GM13976 (cell line): ENCODE results near the gene TINAGL1.
"Not testable (repeated sequence)": the region's sequence is repeated elsewhere in the genome, so short reads cannot be mapped to it uniquely, and the experiment has no call there.

Experiments
- DNase-seq: peaks from one replicate; pipeline ENCODE4 v3.0.0; 2012; ENCODE audit warnings: low spot score
- CTCF ChIP-seq: IDR thresholded peaks from 2 replicates; pipeline ENCODE4 v1.5.1; 2012; ENCODE audit warnings: borderline replicate concordance, mild to moderate bottlenecking; ENCODE audit not compliant: insufficient read depth; ENCODE audit errors: extremely low read depth, missing control alignments, control extremely low read depth
- in situ Hi-C: fragments of 300-500 bp; cut with MboI; formaldehyde crosslinking; loops from one replicate; pipeline ENCODE4 v1.12.0; 2022; ENCODE audit warnings: low sequenced_read_pairs, mixed read lengths, inconsistent platforms; ENCODE audit not compliant: unreplicated experiment

TINAGL1 gene

DNA sequence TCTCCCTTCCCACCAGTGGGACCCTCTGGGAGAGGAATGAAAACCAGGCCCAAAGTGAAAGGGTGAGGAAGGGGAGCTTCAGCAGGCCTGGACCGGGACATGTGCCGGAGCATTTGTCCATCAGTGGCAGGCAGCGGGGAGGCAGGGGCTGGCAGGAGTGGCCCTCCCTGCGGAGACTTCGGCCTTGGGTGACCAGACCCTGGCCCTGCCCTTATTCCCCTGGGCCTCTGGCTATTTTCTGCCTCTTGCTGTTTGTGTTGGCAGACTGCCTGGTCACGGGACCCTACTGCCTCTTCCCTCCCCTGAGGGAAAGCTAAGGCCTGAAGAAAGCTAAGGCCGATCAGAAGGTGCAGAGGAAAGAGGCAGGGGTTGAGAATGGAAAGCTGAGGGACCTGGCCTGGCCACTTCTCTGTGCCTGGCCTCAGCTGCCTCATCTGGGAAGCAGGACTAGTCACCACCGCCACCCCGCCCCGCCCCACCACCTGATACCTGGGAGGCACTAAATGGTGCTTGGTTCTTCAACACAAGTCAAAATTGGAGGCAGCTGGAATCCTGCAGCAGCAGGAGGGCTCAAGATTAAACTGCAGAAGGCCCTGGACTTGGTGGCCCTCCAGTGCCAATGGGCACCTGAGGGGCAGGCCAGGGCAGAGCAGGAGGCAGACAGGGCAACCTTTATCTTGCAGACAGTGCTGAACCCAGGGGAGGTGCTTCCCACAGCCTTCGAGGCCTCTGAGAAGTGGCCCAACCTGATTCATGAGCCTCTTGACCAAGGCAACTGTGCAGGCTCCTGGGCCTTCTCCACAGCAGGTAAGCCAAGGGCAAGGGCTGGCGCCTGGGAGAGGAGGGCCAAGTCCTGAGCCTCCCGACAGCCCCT, 7.9 kb downstream of the TINAGL1 start:
- no peak for DNase-seq
- in situ Hi-C loops: no loop called here
- no peak for TF ChIP-seq CTCF

DNA sequence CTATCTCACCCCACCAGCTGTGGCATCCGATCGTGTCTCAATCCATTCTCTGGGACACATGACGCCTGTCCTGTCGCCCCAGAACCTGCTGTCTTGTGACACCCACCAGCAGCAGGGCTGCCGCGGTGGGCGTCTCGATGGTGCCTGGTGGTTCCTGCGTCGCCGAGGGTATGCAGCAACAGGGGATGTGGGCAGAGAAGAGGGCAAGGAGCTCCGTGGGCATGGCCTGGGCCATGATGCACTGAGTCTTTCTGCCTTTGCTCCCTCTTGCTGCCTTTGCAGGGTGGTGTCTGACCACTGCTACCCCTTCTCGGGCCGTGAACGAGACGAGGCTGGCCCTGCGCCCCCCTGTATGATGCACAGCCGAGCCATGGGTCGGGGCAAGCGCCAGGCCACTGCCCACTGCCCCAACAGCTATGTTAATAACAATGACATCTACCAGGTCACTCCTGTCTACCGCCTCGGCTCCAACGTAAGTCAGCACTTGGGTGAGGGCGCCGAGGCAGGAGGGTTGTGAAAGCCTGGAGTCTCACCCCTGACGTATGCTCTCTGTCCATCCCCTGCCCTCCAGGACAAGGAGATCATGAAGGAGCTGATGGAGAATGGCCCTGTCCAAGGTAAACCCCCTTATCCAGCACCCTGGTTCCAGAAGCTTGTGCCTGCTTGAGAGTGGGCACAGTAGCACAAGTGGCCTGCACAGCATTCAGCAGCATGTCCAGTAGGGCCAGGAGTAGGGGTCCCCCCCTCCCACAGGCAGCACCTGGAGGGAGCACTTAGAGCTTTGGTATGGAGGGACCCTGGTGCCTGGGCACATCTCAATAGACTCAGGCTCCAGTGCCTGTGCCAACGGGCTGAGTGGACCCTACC, 8.8 kb downstream of the TINAGL1 start:
- DNase-seq: no peak
- TF ChIP-seq CTCF: no peak
- in situ Hi-C loops: no loop called here

- in situ Hi-C loops: no loop called here
- DNase-seq: no peak
- no peak for TF ChIP-seq CTCF
These were observed 9.5 kb downstream of the TINAGL1 start for GRCh38 chr1:31585736-31586365.

- in situ Hi-C loops: no loop called here
- DNase-seq: no peak
- no peak for TF ChIP-seq CTCF
These were observed 10.3 kb downstream of the TINAGL1 start for GRCh38 chr1:31586376-31587327.

DNA sequence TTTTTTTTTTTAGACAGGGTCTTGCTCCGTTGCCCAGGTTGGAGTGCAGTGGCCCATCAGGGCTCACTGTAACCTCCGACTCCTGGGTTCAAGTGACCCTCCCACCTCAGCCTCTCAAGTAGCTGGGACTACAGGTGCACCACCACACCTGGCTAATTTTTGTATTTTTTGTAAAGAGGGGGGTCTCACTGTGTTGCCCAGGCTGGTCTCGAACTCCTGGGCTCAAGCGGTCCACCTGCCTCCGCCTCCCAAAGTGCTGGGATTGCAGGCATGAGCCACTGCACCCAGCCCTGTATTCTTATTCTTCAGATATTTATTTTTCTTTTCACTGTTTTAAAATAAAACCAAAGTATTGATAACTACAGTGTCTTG, 11.0 kb downstream of the TINAGL1 start:
- DNase-seq, in situ Hi-C loops: not testable (repeated sequence)

DNA sequence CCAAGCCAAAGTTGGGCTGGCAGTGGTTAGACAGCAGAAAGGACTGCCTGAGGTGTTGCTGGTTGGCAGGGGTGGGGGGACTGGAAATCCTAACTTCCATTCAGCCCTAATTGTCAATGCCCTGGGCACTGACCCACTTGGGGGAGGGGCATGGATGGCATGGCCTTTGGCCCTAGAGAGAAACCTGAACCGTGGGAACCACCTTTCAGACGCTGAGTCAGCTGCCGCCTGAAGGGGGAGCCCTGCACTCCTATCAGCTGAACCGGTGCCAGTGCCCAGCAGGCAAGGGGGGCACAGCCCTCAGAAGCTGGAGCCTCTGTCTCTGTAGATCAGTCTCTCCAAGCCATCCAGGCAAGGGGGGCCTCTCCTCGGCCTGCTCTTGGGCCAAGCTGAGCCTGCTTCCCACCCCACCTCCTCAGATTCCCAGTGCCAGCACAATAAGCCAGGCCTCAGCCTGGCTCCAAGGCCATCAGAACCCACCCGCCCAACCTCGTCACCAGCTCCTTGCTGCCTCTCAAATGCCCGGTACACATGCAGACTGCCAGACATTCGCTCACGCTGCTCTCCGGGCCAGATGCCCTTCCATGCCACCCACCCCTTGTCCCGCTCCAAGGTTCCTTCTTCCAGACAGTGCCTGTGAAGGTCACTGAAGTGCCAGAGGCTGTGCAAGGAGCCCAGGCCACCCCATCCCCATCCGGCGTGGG, 11.6 kb downstream of the TINAGL1 start:
- DNase-seq: peak; percentile 86
- in situ Hi-C loops: no loop called here
- TF ChIP-seq CTCF: peak; percentile 69
